Left colon (tissue), 2 donors: Measurements from ENCODE around the gene PTPRD. TPM values are rescaled to one million over a fixed set of nuclear protein-coding genes. Genes with fewer than 3 reads are reported as not detected.

Experiments used
- ATAC-seq: fragments of 200-7000 bp; cut with Tn5 transposase; one replicate; pipeline ENCODE4 v1.9.1; 2020; ENCODE audit warnings: mild to moderate bottlenecking, moderate library complexity
- DNase-seq, 2 donors: peaks; one replicate each; pipeline ENCODE4 v3.0.0-alpha.2; 2020
- intact Hi-C, 2 donors: fragments of 100-400 bp; cut with DNase I in 1 of 2; cut with micrococcal nuclease in 1 of 2; formaldehyde crosslinking; loops; one replicate each; pipeline versions ENCODE4 v1.11.2 to v1.14.0; 2022; cut with DNase I, micrococcal nuclease
- total RNA-seq, 2 donors: library from RNA; stranded (reverse); fragmentation: NEBNext Ultra II Directional; extraction: Animal tissue kit (Norgen Biotek cat#: 25700); gene quantifications; one replicate each; pipeline ENCODE4 v1.2.1, GENCODE V29; 2021
- donor health status: DM: no; HTN: no; CAD: no.
- donor health status: DM: yes; HTN: yes; CAD: no.

PTPRD gene
- total RNA-seq, 2 donors from 2014 or later: 95.1 to 107 TPM

DNA sequence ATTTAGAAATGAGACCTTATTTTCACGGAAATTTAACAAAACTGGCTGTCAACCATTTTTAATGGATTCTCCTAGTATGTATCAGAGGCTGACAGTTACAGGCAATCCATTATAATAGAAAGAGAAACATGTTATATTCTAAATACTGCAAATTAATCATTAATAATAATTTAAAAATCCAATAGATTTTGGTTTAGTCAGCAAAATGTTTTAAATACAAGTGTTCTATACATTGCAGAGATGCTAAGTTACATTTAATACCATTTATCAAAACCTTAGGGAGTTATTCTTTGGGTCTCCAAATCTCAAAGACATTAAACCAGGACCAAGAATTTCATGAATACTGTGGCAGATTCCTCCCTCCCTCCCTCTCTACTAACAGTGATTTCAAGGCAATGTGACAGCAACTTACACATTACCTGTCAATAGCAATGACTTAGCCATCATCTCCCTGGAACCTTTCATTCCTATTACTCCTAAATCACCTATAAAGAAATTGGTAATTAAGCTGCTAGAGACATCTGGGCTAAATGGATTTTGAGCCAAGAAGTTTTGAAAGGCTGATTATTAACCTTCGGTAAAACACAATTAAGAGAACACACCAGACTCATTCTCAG, 2044.7 kb downstream of the PTPRD start:
- intact Hi-C loops: no loop called here
- DNase-seq: no peak
- ATAC-seq: no peak

DNA sequence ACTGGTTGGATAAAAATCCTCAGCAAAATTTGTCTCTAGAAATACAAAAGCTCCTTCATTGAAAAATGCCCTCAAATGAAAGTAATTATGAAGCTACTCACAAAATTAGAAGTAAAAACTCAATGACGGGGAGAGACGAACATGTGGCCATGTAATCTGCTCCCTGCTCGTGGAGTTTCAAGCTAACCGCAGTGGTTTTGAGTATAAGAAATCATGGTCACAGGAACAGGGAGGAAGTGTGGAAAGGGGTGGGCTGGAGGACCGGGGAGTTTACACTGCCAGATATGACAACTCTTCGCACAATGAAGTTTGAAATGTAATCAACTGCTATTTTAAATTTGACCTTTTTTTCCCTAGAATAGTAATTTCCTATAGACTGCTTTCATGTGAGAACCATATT, 2047.8 kb downstream of the PTPRD start:
- intact Hi-C loops: no loop called here
- DNase-seq: no peak
- ATAC-seq: no peak

DNA sequence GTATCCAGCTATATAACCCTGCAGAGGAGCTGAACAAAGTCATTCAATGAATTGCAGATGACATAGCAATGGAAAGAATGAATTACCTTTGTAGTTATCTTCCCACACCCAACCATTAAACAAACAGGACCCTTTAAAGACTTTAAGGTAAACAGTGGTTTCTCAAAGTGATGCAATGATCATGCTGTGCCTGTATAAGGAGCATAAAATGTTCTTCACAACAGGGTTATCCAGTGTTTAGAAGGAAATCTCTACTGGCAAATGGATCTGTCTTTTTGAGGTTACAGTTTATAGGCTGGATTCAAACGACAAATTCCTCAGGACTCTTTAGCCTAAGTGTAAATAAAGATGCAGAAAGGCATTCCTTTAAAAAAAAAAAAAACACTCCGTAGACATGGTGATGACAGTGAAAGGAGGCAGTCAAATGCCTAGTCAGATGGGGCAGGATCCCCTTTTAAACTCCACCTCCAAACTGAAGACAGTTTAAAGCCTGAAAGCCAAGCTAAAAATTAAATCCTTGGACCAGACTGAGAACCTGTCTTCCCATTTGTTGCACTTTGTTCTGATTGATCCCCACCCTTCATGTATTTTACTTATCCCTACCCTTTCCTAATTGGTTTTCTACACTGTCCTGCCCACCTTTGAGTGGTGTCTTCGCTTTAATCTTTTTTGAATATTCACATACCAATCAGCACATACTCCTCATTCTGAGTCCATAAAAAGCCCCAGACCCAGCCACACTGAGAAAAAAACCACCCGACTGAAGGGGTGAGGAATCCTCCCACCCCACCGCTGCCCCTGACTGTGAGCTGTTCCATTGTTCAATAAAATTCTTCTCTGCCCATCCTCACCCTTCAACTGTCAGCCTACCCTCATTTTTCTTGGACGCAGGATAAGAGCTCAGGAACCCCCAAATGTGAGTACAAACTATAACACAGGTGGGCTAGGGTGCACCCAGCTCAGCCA, 2052.0 kb downstream of the PTPRD start:
- peak; percentile 92 for ATAC-seq
- no peak for DNase-seq

DNA sequence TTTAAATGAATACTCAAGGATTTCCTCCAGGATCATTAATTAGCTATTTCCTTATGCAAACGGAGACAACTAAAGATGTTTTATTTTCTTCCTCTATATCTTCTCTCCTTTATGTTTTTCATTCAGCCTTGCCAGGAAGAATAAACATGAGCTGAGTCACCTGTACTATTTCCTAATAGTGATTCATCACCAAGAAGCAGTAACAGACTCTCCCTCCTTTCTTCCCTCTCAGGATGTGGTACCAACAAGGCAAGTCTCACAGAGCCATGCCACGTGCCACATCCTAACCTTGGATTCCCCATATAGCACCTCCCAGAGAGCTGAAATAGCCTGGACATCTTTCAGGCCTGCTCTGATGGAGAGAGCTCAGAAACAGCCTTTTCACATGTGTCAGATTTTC, 2054.6 kb downstream of the PTPRD start:
- intact Hi-C loops: no loop called here
- DNase-seq (no peak), ATAC-seq (no peak)

More for the DNA sequence above, 2052.0 kb downstream of the PTPRD start:
- intact Hi-C loops: no loop called here

DNA sequence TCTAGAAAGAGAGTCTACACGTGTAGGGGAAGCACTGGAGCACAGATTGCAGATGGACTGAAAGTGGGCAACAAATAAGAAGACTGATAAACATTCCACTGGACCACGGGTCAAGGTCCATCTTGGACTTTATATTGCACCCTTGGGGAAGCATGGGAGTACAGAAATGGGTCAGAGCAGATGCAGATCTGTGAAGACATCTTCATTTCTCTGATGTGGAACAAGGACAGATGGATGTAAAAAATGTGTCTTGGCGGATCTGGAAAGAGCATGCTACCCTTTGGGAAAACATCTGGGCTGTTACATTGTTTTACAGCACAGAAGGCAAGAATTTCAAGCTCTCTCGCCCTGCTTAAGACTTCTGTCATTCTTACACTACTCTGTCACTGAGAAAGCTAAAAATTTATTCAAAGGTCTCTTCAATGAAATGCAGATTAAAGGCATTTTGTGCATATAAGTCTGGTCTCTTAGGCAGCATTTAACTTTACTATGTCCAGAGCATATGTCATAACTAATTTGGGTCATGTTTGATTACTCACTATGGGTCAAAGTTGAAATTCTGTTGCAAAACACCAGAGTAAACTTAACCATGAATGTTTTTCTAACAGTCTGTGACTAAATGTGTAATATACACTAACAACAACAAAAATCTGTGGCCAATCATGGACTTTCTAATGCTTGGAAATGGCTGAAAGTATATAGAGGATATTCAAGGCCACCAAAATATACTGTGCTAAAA, 2056.9 kb downstream of the PTPRD start:
- DNase-seq (no peak), ATAC-seq (no peak)
- intact Hi-C loops: no loop called here

DNA sequence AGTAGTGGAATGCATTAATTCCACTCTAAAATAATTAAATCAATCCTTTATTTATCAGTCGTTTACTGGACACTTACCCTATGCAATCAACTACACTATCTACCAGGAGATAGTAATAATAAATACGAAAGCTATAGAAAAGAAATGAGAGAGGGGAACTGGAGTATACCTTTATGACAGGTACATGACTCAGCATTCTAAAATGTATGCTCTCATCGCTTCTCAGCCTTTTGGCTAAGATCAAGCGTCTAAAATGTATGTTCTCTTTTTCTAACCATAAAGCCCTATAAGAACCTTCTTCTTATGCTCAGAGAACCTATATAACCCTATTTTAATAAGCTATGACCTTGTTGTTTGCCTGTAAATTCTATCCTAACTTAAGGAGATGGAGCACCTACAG, 2059.4 kb downstream of the PTPRD start:
- intact Hi-C loops: no loop called here
- no peak for ATAC-seq
- DNase-seq: no peak

DNA sequence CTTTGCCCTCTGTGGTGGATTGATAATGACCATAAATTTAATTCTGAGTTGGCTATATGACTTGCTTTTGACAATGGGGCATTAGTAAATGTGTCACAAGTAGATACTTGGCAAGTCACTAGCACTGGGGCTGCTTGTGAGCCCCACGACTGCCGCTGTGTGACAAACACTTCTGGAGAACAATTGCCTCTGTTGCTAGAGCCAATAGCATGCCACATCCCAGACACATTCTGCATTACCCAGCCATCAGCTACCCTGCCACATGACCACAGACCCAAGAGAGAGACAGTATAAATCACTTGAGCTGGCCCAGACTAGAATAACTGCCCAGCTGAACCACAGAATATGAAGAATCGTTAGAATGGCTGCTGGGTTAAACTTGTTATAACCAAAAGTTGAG, 2060.1 kb downstream of the PTPRD start:
- intact Hi-C loops: no loop called here
- ATAC-seq (no peak), DNase-seq (no peak)

DNA sequence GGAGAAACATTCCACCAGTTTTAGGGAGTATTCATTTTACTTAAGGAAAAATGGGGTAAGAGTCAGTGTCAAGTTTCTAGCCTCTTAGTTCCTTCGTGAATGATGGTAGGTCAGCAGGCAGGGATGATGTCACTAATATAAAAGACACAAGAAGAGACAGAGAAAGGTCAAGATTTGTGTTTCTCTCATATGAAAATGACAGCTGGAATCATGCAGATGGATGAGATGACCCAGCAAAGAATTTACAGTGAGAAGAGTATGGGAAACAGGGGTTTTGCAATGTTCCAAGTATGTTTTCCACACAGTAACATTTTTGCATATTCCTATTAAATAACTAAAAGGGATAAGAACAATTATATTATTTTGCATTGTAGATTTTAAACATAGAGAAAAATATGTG, 2063.6 kb downstream of the PTPRD start:
- DNase-seq (no peak), ATAC-seq (no peak)
- intact Hi-C loops: no loop called here

DNA sequence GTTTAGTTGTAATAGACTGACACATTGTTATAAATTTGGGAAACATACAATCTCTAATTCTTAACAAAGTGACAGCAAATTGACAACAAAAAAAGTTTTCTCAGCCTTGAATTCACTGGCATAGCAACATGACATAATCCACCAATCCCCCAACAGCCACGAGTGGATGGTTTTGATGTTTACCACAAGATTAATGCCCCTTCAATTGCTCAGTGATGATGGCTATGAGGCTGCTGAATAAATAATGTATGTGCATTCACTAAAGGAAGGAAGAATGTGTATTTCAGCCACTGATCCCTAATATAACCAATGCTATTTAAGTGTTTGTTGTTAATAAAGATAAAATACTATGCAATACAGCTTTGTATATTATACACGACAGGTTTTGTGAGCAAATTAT, 2069.6 kb downstream of the PTPRD start:
- intact Hi-C loops: no loop called here
- no peak for ATAC-seq
- DNase-seq: no peak

DNA sequence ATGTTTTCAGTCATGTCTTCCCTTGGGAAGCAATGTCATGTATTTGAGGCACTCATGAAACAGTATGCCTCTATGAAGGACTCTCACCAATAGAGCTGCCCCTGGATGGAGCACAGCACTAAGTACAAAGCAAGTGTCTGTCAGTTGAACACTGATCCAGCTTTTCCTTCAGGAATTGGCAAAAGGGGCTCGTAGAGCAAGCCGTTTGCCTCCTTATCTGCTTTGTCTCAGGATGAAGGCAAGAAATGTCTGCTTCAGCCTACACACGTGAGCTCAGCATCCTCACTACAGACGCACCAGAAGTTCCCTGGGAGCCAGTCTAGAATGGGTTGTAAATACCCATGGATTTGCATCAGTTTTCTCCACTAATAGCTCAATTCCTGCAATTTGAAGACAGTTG, 2070.3 kb downstream of the PTPRD start:
- DNase-seq (no peak), ATAC-seq (no peak)
- intact Hi-C loops: no loop called here

DNA sequence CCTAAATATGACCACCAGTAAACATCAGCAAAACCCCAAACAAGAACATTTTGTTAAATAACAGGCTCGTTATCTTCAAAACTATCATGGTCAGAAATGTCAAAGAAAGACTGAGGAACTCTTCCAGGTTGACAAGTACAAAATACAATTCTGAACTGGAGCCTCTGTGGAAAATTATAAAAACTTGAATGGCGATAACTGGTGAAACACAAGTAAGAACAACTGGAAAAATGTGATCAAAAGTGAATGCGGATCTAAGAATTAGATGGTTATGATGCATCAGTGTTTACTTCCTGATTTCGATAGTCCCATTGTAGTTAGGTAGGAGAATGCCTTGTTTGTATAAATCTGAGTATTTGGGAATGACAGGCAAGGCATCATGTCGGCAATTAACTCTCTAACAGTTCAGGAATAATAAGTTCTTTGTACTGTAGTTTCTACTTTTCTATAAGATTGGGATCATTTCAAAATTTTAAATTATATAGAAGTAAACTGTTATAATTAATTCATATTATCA, 2073.1 kb downstream of the PTPRD start:
- DNase-seq (no peak), ATAC-seq (no peak)
- intact Hi-C loops: no loop called here

DNA sequence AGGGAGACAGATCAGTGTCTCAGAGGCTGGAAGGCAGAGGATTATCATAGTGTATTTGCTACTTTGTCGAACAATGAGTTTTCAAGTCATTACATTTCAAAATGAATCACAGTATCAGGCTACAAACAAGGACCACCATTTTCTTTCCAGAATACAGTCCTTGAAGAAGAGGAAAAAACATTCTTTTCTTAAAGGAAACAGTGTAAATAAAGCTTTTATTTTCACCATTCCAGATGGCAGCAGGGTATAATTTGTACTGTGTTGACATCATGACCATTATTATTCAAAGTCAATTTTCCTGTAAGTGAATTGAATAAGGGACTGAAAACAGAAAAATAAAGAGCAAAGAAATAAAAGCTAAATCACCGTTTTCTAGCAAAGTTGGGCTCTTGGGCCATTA, 2076.0 kb downstream of the PTPRD start:
- intact Hi-C loops: no loop called here
- ATAC-seq (no peak), DNase-seq (no peak)

DNA sequence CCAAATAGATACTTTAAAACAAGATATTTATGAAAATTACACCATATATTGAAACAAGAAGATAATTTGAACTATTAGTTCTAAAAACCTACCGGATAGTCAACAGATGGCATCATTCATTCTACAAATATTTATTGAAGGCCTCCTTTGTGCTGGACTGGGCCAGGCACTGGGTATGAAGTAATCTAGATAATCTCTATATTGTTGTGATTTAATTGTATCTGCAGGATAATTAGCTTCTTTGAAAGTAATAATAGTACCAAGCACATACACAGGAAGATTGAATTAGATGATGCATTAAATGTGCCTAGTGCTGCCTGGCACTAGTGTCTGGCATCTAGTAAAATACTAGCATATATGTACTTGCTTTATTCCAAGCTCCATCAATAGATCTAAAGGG, 2078.0 kb downstream of the PTPRD start:
- no peak for ATAC-seq
- intact Hi-C loops: no loop called here
- no peak for DNase-seq

DNA sequence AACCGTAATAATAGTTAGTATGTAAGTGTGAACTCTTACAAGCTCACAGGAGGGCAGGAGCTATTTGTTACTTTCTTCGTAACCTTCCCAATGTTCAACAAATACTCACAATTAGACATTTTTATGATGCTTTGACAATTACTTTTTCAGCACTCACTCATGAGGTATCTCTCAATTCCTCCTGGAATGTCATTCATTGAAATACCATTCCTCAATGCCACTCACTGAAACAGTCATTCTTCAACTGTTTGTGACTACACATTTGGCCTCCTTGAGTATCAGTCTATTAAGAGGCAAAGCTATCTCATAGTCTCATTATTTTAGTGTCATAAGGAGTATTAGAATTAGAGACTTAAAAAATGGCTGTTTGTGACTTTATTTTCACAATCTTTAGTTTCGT, 2079.1 kb downstream of the PTPRD start:
- DNase-seq (no peak), ATAC-seq (no peak)
- intact Hi-C loops: no loop called here

DNA sequence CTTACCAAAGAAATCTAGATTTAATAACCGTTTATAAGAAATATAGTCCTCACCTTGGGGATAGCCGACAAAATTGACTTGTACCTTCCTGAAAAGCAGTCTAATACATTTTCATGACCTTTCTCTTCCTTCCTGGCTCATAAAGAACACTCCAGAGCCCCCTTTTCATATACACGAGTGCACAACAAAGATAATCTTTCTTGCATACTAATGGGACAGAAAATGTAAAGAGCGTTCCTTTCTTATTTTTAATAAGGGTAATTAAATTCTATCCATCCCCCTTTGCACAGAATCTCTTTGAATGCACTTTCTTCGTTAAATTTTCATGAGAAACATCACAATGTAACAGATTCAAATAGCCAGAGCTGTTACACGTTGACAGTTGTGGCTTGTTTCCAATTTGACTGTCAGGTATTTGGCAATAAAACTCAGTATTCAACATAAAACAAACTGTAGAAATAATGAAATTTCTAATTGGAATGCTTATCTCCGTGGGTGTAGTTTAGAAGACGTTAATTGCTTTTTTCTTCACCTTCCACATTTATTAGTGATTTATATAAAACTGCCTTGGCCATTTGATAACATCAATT, 2080.9 kb downstream of the PTPRD start:
- ATAC-seq (no peak), DNase-seq (no peak)
- intact Hi-C loops: no loop called here

DNA sequence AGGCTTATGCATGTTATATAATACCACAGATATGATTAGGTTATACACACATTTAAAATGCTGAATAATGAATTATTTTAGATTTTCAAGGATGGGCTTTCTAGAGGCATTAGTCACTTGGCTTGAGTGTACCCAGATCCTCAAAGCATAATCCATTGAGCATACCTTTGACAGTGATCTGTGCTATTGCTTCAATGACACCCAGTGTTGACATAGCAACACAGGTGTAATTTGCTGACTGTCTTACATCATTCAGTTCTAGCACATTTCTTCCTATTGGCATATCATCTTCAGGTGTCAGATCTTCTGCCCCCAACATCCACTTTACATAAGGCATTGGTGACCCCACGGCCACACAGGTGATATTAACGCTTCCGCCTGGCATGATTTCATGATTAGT, 2091.7 kb downstream of the PTPRD start:
- ATAC-seq: no peak
- intact Hi-C loops: no loop called here
- no peak for DNase-seq

DNA sequence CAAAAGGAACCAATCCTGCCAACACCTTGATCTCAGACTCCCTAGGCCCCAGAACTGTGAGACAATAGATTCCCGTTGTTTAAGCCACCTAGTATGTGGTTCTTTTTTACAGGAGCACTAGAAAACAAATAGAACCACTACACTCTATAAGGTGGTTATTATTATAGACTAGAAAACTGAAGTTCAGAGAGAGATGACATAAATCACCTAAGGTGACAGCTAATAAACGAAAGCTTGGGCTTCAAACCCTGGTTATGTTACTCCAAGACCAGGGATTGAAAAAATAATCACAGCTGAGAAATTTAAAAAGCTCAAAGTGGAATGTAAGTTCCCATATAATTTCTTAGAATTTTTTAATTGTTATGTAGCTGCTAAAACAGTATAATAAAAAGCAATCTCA, 2097.1 kb downstream of the PTPRD start:
- ATAC-seq: no peak
- no peak for DNase-seq
- intact Hi-C loops: no loop called here

DNA sequence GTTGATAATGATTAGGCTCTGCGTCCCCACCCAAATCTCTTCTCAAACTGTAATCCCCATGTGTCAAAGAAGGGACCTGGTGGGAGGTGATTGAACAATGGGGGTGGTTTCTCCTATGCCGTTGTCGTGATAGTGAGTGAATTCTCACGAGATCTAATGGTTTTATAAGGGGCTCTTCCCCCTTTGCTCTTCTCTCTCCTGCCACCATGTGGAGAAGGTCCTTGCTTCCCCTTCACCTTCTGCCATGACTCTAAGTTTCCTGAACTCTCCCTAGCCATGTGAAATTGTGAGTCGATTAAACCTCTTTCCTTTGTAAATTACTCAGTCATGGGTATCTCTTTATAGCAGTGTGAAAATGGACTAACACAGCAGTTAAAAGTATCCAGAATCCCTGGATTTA, 2098.0 kb downstream of the PTPRD start:
- no peak for ATAC-seq
- intact Hi-C loops: no loop called here
- no peak for DNase-seq

DNA sequence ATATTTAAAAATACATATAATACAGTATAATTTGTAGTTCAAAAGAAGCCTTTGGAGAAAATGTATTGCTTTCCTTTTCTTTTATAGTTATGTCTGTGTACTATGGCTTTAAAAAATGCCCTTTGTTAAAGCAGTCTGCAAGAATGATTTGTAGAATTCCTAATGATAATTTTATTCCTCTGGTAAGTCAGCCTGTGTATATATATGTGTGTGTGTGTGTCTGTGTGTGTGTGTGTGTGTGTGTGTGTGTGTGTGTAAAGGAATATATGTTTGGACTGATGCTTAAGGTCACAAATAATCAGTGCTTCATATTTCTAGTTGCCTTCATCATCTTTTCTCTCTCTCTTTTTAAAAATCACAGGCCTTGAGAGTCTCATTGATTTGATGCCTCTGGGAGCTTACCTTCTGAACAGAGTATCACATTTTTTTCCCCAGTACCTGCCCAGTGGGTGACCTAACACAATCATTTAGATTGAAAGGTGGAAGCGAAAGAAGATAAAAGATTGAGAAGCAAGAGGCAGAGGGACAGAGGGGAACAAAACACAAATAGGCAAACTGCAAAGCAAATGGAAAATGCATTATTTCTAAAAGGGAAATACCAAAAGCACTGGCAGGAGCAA, 2104.0 kb downstream of the PTPRD start:
- DNase-seq: no peak
- intact Hi-C loops: no loop called here
- ATAC-seq: no peak
